CD4-positive, CD25-positive, alpha-beta regulatory T cell (primary cell): ENCODE measurements around the gene ZNF841. TPM values are rescaled to one million over a fixed set of nuclear protein-coding genes. Genes with fewer than 3 reads are reported as not detected.

Experiments
- polyA plus RNA-seq, 4 donors: library from polyadenylated mRNA; unstranded; fragments of 300-500 nt; fragmentation: Illumina TruSeq; gene quantifications; one replicate each; pipeline ENCODE4 v1.2.3, GENCODE V29; 2021
- total RNA-seq: library from RNA; stranded (reverse); gene quantifications from one replicate; pipeline ENCODE4 v1.2.3, GENCODE V29; 2022

Gene ZNF841
- total and polyA plus RNA-seq, 5 donors from 2014 or later = 2.4 to 21.0 (median 3.3) TPM

Other genes starting within 250 kb of the ZNF841 start
- gene ZNF577, start 207.8 kb downstream of the ZNF841 start, total RNA-seq = 6.8 TPM
- 1 to 10 TPM; 1.6 to 4.4 (median 2.4) TPM for gene ZNF577, start 207.8 kb downstream of the ZNF841 start, polyA plus RNA-seq
- gene ZNF649, start 190.7 kb downstream of the ZNF841 start, total RNA-seq = 9.3 TPM
- gene ZNF649, start 190.7 kb downstream of the ZNF841 start, polyA plus RNA-seq = 1 to 10 TPM; 5.9 to 9.2 (median 7.8) TPM
- 2.4 TPM for gene ZNF613, start 168.3 kb downstream of the ZNF841 start, total RNA-seq
- 1 to 10 TPM; 3.7 to 5.8 (median 4.7) TPM for gene ZNF613, start 168.3 kb downstream of the ZNF841 start, polyA plus RNA-seq
- gene ZNF350, start 108.9 kb downstream of the ZNF841 start, total RNA-seq = 25.4 TPM
- gene ZNF350, start 108.9 kb downstream of the ZNF841 start, polyA plus RNA-seq = 10 to 100 TPM; 15.5 to 25.3 (median 18.8) TPM
- 13.0 TPM for gene ZNF615, start 87.6 kb downstream of the ZNF841 start, total RNA-seq
- 10 to 100 TPM in 2 of 4 donors, 1 to 10 TPM in 2; 6.6 to 12.9 (median 10.3) TPM for gene ZNF615, start 87.6 kb downstream of the ZNF841 start, polyA plus RNA-seq
- 5.1 TPM for gene ZNF614, start 67.4 kb downstream of the ZNF841 start, total RNA-seq
- gene ZNF614, start 67.4 kb downstream of the ZNF841 start, polyA plus RNA-seq = 1 to 10 TPM; 3.3 to 7.2 (median 3.8) TPM
- gene ZNF432, start 46.9 kb downstream of the ZNF841 start, total RNA-seq = 16.8 TPM
- gene ZNF432, start 46.9 kb downstream of the ZNF841 start, polyA plus RNA-seq = 1 to 10 TPM; 2.5 to 6.6 (median 3.5) TPM
- 2.8 TPM for gene ZNF616, start 44.2 kb upstream of the ZNF841 start, total RNA-seq
- 1 to 10 TPM; 2.4 to 8.2 (median 4.1) TPM for gene ZNF616, start 44.2 kb upstream of the ZNF841 start, polyA plus RNA-seq
- 22.4 TPM for gene ZNF836, start 75.9 kb upstream of the ZNF841 start, total RNA-seq
- 10 to 100 TPM in 1 of 4 donors, 1 to 10 TPM in 3; 3.0 to 10.2 (median 8.3) TPM for gene ZNF836, start 75.9 kb upstream of the ZNF841 start, polyA plus RNA-seq
- 180 TPM for gene PPP2R1A, start 94.3 kb upstream of the ZNF841 start, total RNA-seq
- 100 to 1,000 TPM; 170 to 212 (median 180) TPM for gene PPP2R1A, start 94.3 kb upstream of the ZNF841 start, polyA plus RNA-seq
- gene ZNF766, start 173.8 kb upstream of the ZNF841 start, total RNA-seq = 31.9 TPM
- 10 to 100 TPM; 39.1 to 62.4 (median 59.8) TPM for gene ZNF766, start 173.8 kb upstream of the ZNF841 start, polyA plus RNA-seq
- 7.0 TPM for gene ZNF480, start 201.4 kb upstream of the ZNF841 start, total RNA-seq
- gene ZNF480, start 201.4 kb upstream of the ZNF841 start, polyA plus RNA-seq = 10 to 100 TPM; 14.1 to 20.5 (median 16.1) TPM
- 0.67 TPM for gene ZNF610, start 240.5 kb upstream of the ZNF841 start, total RNA-seq
- 1 to 10 TPM in 2 of 4 donors, under 1 TPM in 1, not detected in 1; 0.37 to 3.6 (median 3.0) TPM for gene ZNF610, start 240.5 kb upstream of the ZNF841 start, polyA plus RNA-seq